ENCODE measurements around the gene OBSCN. TPM values are rescaled to one million over a fixed set of nuclear protein-coding genes. Genes with fewer than 3 reads are reported as not detected.

The OBSCN gene
- total RNA-seq, 1 donor from 2014 or later, result 15.2 TPM

DNA sequence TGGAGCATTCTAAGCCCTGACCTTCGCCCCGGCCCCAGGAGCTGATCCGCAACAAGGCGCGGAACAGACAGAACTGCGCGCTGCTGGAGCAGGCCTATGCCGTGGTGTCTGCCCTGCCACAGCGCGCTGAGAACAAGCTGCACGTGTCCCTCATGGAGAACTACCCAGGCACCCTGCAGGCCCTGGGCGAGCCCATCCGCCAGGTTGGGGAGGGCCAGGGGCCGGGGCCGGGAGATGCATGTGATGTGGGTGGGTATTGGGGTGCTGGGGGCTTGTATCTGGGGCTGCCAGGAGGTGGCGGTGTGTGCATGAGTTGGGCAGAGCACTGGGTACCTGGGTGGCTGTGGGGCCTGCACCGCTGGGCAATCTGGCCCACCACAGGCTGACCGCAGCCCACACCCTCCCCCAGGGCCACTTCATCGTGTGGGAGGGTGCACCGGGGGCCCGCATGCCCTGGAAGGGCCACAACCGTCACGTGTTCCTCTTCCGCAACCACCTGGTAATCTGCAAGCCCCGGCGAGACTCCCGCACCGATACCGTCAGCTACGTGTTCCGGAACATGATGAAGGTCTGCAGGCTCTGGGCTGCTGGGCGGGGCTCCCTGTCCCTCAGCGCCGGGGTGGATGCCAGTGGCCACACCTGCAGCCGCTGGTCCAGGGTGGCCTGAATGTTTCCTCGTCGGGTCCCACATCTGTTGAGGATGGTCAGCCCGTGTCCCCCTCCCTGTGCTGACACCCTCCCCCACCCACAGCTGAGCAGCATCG lies 133.0 kb downstream of the OBSCN start:
- peak; percentile 84 for DNase-seq (ENCODE audit: extremely low spot score, unreplicated experiment)
- Mint-ChIP-seq H3K4me3 (ENCODE audit: unreplicated experiment) (no peak overlapping the region), H3K9me3 (ENCODE audit: unreplicated experiment) (no peaks in the 10 kb centered on the region), H3K27me3 (ENCODE audit: unreplicated experiment) (no peaks in the 10 kb centered on the region), H3K27ac (ENCODE audit: unreplicated experiment) (no peak overlapping the region), H3K4me1 (ENCODE audit: unreplicated experiment) (peaks cover 8% of the 10 kb centered on the region), H3K36me3 (ENCODE audit: unreplicated experiment) (no peaks in the 10 kb centered on the region)
- TF ChIP-seq, protein P1, sequence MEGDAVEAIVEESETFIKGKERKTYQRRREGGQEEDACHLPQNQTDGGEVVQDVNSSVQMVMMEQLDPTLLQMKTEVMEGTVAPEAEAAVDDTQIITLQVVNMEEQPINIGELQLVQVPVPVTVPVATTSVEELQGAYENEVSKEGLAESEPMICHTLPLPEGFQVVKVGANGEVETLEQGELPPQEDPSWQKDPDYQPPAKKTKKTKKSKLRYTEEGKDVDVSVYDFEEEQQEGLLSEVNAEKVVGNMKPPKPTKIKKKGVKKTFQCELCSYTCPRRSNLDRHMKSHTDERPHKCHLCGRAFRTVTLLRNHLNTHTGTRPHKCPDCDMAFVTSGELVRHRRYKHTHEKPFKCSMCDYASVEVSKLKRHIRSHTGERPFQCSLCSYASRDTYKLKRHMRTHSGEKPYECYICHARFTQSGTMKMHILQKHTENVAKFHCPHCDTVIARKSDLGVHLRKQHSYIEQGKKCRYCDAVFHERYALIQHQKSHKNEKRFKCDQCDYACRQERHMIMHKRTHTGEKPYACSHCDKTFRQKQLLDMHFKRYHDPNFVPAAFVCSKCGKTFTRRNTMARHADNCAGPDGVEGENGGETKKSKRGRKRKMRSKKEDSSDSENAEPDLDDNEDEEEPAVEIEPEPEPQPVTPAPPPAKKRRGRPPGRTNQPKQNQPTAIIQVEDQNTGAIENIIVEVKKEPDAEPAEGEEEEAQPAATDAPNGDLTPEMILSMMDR (IDR thresholded peaks at IDR 0.05), result peak; percentile 39

DNA sequence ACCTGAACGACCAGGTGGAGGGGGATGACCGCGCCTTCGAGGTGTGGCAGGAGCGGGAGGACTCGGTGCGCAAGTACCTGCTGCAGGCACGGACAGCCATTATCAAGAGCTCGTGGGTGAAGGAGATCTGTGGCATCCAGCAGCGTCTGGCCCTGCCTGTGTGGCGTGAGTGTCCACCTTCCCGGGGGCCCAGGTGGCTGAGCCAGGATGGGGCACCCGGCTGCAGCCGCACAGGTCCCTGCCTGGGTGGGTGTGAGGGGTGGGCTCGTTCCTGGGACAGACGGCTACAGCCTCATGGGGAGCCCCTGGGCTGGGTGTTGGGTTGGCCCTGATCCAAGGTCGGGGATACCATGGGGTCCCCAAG lies 133.6 kb downstream of the OBSCN start:
- Mint-ChIP-seq H3K36me3 (ENCODE audit: unreplicated experiment) (no peaks in the 10 kb centered on the region), H3K9me3 (ENCODE audit: unreplicated experiment) (no peaks in the 10 kb centered on the region), H3K27me3 (ENCODE audit: unreplicated experiment) (no peaks in the 10 kb centered on the region), H3K4me3 (ENCODE audit: unreplicated experiment) (no peak overlapping the region), H3K27ac (ENCODE audit: unreplicated experiment) (no peak overlapping the region), H3K4me1 (ENCODE audit: unreplicated experiment) (peaks cover 13% of the 10 kb centered on the region)
- peak; percentile 80 for DNase-seq (ENCODE audit: extremely low spot score, unreplicated experiment)
- TF ChIP-seq, protein P1 (IDR thresholded peaks at IDR 0.05), result no peak

DNA sequence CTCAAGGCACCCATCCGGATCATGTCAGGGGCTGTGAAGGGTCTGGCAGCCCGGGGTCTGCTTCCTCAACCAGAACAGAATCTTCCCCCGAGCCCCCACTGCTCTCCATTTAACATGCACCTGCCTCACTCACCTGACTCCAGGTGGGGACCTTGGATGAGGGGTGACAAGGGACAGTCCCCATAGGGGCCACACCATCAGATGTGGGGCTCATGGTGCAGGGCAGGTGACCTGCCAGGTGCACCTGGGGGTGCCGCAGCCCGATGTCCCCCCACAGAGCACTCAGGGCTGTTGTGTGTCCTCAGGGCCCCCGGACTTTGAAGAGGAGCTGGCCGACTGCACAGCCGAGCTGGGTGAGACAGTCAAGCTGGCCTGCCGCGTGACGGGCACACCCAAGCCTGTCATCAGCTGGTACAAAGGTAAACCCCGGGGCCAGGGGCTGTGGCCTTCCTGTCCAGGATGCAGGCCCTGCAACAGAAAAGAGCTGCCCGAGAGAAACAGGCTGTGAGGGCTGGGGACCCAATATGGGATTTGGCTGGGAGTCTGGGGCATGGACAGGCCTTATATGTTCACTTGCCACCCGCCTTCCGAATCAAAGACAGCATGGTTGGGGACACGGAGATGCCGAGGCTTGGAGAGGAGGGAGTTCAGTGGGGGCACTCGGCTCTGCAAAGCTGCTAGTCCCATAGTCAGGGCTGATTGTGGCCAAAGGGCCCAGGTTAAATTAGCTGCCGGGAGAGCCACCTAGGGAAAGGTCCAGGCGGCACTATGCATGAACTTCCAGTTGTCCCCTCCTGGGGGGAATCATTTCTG lies 134.2 kb downstream of the OBSCN start:
- no peak for DNase-seq (ENCODE audit: extremely low spot score, unreplicated experiment)
- Mint-ChIP-seq H3K9me3 (ENCODE audit: unreplicated experiment) (no peaks in the 10 kb centered on the region), H3K36me3 (ENCODE audit: unreplicated experiment) (no peaks in the 10 kb centered on the region), H3K27ac (ENCODE audit: unreplicated experiment) (no peak overlapping the region), H3K4me1 (ENCODE audit: unreplicated experiment) (peaks cover 14% of the 10 kb centered on the region), H3K4me3 (ENCODE audit: unreplicated experiment) (no peak overlapping the region), H3K27me3 (ENCODE audit: unreplicated experiment) (no peaks in the 10 kb centered on the region)
- TF ChIP-seq, protein P1 (IDR thresholded peaks at IDR 0.05), result no peak

DNA sequence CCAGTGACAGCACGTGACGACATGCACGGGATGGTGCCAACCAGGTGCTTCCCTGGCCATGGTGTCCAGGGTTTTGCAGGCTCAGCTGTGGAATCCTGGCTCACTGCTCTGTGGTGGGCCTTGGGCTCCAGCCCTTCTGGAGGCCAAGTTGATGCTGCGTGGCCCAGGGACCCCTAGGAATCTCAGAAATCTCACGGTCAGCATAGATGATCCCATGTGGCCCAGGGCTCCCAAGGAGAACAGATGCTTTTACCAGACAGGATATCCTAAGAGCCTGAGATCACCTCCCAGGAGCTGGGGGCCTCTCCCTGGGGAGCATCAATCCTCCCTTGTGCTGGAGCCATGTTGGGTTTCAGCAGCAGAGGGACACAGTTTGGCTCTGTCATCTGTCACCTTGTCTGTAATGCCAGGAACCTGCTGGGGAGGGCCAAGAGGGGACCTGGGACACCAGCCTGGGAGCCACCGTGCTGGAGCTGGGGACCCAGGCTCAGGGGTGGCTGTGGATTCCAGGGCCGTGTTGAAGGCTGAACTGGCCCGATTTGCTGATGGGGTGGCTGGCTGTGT lies 134.9 kb downstream of the OBSCN start:
- Mint-ChIP-seq H3K4me1 (ENCODE audit: unreplicated experiment) (peaks cover 14% of the 10 kb centered on the region), H3K27me3 (ENCODE audit: unreplicated experiment) (no peaks in the 10 kb centered on the region), H3K36me3 (ENCODE audit: unreplicated experiment) (no peaks in the 10 kb centered on the region), H3K9me3 (ENCODE audit: unreplicated experiment) (no peaks in the 10 kb centered on the region), H3K27ac (ENCODE audit: unreplicated experiment) (no peak overlapping the region), H3K4me3 (ENCODE audit: unreplicated experiment) (no peak overlapping the region)
- DNase-seq (ENCODE audit: extremely low spot score, unreplicated experiment), result no peak
- TF ChIP-seq, protein P1 (IDR thresholded peaks at IDR 0.05), result no peak

DNA sequence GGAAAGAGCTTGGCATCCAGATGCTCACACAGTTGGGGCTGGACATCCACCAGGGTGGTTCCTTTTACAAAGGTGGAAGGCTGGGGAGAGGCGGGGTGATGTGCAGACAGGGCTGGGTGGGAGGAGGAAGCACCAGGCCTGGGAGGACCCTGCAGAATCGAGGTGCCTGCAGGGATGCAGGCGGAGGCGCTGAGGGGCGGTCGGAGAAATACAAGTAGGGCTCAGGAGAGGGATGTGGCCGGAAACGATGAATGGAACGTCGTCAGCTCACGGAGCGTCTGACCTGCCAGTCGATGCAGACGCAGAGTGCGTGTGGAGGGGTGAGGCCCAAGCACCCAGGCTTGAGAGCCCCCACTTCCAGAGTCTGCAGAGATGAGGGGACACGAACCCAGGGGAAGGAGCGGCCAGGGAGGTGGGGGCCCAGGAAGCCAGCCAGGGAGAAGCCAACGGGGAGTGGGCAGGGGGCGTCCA lies 135.4 kb downstream of the OBSCN start:
- H3K36me3 Mint-ChIP-seq (ENCODE audit: unreplicated experiment), result no peaks in the 10 kb centered on the region
- no peak for DNase-seq (ENCODE audit: extremely low spot score, unreplicated experiment)
- no peak overlapping the region for H3K27ac Mint-ChIP-seq (ENCODE audit: unreplicated experiment)
- H3K4me1 Mint-ChIP-seq (ENCODE audit: unreplicated experiment), result peaks cover 14% of the 10 kb centered on the region
- H3K27me3 Mint-ChIP-seq (ENCODE audit: unreplicated experiment), result no peaks in the 10 kb centered on the region
- TF ChIP-seq, protein P1 (IDR thresholded peaks at IDR 0.05), result no peak
- no peaks in the 10 kb centered on the region for H3K9me3 Mint-ChIP-seq (ENCODE audit: unreplicated experiment)
- no peak overlapping the region for H3K4me3 Mint-ChIP-seq (ENCODE audit: unreplicated experiment)
